Esophagus mucosa (tissue), 1 donor: ENCODE data around the gene CACNA2D2. TPM values are rescaled to one million over a fixed set of nuclear protein-coding genes. Genes with fewer than 3 reads are reported as not detected.
A peak's percentile ranks its signal among the peaks of the same experiment; 100 is the strongest.

ENCODE experiments used
- ATAC-seq: fragments of 200-7000 bp; cut with Tn5 transposase; one replicate; pipeline ENCODE4 v1.9.1; 2020
- total RNA-seq: library from RNA; stranded (reverse); gene quantifications from one replicate; pipeline ENCODE4 v1.2.4, GENCODE V29; 2023
- donor health status: DM: yes; HTN: yes; CAD: no.

CACNA2D2 gene
- total RNA-seq, 1 donor from 2014 or later, result 0.08 TPM

DNA sequence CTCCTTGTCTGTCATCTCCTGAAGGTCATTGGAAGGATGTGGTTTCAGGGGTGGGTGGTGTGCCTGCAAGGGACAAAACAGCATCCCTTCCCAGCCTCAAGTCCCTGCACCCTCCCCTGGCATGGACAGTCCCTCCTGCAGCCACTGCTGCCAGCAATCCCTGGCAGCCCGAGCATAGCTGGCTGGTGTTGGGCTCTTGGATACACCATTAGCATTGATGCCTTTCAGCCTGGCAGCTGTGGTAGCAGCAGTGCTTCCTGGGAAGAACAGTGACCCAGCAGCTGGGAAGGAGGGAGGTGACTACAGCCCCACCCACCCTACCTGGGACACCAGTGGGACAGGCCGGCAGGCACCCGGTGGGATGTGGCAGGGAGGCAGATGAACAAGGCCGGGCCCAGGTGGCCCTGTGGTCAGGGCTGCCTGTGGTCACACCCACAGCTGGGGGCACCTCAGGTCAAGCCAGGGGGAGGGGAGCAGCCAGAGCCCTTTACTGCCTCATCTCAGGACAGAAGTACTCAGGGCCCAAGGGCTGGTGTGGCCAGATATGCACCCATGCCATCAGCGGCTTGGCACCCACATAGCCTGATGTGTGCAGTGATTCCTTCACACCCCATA is 111.2 kb downstream of the CACNA2D2 start:
- ATAC-seq, result no peak

- peak; percentile 30 for ATAC-seq
Observed at GRCh38 chr3:50390508-50391224, 112.8 kb downstream of the CACNA2D2 start.

GRCh38 chr3:50389414-50389767 is 114.0 kb downstream of the CACNA2D2 start:
- ATAC-seq, result no peak

GRCh38 chr3:50388720-50389413 is 114.6 kb downstream of the CACNA2D2 start:
- no peak for ATAC-seq

GRCh38 chr3:50388016-50388719 is 115.3 kb downstream of the CACNA2D2 start:
- ATAC-seq, result peak; percentile 8

DNA sequence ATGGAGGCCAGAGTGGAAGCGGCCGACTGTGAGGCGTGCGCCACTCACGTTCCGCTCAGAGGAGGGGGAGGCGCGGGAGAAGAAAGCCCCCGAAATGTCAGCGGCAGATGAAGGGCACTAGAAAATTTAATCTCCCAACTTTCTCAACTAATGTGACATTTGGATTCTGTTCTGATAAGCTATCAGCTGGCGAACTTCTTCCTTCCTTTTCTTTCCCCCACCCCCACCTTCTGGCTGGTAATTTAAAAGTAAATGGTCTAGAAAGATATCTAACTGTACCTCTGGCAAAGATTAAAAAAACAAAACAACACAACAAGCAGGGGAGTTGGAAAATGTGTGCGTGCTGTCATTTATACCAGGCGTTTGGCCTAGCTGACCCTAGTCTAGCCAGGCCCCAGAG is 117.7 kb downstream of the CACNA2D2 start:
- no peak for ATAC-seq

- peak; percentile 23 for ATAC-seq
Observed at GRCh38 chr3:50383750-50384149, 119.7 kb downstream of the CACNA2D2 start.

GRCh38 chr3:50382722-50383121 is 120.7 kb downstream of the CACNA2D2 start:
- ATAC-seq, result no peak

DNA sequence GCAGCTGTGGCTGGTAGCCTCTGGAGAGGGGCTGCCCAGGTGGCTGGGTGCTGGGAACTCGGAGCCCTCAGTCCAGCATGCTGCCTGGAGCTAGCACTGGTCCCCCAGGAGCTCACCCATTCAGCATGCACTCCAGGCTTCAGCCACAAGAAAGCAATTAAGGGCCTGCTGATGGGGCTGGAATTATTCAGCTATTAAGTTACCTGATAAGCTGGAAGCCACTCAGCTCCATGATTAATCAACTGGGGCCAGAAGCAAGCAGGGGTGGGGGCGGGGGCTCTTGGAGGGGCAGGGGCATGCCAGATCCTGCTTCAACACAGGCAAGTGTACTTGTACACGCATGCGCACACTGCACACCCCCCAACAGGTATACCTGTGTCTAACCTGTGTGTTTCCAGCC is 122.1 kb downstream of the CACNA2D2 start:
- no peak for ATAC-seq

DNA sequence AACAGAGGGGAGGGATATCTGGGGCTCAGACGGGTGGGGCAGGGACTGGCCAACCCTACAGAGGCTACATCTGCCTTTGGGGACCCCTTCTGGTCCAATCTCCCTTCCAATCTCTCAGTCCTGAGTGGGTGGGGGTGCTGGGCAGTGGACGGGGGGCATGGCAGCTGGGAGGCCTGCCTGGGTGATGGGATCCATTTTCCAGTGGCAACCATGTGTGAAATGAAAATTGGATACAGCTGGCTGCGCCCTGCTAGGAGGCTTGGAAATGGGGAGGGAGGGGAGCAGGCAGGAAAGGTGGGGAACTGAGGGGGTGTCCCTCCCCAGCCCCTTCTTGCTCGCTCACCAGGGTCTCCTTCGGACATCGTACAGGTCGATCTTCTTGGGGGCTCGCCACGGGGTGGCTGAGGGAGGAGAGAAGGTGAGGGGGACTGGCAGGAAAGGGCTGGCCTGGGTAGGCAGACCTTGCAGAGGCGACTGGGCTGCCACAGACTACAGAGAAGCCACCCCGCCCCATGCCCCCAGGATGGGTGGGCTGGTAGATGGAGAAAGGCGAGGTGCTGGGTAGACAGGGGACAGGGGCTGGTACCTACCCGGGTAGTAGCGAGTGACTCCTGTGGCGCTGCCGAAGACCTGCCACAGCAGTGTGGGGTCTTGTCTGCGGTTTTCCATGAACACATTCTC is 122.9 kb downstream of the CACNA2D2 start:
- no peak for ATAC-seq

DNA sequence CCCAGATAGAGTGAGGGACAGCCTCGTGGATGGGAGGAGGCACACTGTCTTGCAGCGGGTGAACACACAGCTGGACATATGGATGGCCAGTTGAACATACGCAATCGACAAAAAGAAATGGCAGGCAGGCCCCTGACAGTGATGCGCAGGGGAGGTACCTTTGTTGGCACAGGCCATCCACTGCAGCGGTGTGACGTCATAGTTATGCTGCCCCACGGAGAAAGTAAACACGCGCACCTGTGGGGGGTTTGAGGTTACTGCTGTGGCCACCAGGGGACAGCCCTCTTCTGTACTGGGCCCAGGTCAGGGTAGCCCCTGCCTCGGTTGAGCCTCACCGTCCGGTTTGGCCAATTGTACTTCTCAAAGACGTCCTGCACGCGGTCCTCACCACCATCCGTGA is 124.7 kb downstream of the CACNA2D2 start:
- ATAC-seq, result no peak

GRCh38 chr3:50378024-50378423 is 125.4 kb downstream of the CACNA2D2 start:
- no peak for ATAC-seq

DNA sequence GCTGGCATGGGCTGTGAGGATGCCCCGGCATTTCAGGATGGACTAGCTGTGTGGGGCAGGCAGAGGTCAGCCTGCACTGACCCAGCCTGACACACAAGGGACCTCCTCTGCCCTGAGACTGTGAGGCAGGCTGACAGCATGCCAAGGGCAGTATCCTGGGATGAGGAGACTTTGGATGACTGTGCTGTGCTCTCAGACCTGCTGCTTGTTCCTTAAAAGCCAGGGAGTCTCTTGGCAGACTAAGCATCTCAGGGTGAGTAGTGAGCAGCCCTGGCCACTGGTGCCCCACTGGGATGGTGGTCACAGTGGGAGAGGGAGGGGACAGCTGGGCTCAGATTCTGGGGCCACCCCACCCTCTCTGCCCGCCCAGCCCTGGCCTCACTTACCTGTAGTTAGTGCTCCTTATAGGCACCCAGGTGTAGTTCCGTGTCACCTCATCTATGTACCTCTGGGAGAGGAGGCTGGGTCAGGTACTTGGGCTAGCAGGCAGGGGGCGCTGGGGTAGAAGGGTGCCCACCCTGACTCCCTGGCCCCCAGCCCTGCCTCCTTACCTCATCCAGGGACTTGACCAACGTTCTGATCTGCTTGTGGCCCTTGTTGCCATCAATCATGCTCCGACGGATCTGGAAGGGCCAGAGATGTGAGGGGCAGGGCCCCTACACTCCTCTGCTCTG is 128.0 kb downstream of the CACNA2D2 start:
- no peak for ATAC-seq

DNA sequence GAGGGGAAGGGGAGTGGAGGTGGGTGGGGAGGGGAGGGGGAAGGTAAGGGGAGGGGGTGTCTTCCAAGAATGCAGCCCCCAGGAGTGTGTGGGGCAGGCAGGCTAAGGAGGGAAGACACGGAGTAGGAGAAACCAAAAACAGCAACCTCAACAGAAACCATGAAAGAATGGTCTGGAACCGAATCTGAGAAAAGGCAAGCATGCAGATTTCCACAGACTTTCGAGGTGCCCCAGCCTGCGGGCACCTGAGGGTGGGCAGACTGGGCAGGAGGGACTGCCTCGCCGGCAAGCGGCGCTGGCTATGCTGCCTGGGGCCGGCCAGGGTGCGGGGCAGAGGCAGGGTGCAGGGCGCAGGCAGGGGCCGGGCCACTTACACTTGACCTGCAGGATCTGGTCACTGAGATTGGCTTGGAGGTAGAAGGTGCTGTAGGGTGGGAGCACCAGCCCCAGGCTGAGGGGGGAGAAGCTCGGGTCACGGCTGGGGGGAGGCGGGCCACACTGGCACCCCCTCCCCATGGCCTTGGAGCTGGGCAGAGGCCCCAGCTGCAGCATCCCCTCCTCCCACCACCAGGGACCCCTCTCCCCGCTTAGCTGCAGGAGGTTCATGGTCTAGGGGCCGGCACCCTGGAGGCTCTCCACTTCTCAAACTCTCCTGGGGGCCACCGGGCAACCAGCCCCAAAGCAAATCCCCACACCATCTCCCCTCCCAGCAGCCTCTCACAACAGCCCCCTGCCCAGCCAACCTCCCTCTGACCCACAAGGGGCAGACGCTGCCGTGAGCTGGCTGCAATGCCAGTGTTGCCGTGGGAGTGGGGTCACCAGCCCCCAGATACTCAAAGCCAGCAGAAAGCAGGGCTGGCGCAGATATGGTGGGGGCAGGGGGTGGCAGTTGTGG is 128.8 kb downstream of the CACNA2D2 start:
- no peak for ATAC-seq

- no peak for ATAC-seq
Observed at GRCh38 chr3:50373146-50374051, 130.0 kb downstream of the CACNA2D2 start.

DNA sequence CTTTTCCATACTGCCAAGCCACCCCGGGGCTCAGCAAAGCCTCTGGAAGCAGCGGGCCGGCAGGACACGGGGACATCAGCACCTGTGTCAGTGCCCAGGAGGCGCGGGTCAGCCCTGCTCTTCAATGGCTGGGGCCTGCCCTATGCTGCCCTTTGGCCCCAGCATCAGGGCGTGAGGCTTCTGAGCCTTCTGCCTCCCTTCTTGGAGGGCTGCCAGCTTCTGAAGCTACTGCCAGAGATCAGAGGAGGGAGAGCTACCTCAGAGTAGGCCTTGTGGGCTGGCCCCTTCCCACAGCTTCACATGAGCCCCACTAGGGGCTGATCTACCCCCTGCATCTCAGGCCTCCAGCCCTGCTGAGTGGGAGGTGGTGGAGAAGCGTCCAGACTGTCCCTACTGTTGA is 131.1 kb downstream of the CACNA2D2 start:
- no peak for ATAC-seq

- no peak for ATAC-seq
Observed at GRCh38 chr3:50371133-50371685, 132.2 kb downstream of the CACNA2D2 start.

DNA sequence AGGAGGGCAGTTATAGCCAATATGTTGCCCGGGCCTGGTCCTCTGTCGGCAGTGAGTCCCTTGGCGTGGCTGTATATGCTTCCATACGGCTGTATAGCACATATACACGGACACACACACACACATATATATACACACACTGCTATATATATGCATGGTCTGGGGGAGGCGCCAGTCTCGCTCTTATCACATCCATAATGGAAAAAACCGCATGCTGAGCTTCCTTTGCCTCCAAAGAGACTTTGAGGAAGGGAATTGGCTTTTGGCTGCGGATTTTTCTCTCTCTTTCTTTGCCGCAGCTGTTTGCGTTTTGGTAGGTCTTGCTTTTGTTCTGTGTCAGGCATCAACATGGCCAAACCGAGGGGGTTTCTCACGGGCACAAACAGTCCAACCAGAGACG is 132.8 kb downstream of the CACNA2D2 start:
- no peak for ATAC-seq

DNA sequence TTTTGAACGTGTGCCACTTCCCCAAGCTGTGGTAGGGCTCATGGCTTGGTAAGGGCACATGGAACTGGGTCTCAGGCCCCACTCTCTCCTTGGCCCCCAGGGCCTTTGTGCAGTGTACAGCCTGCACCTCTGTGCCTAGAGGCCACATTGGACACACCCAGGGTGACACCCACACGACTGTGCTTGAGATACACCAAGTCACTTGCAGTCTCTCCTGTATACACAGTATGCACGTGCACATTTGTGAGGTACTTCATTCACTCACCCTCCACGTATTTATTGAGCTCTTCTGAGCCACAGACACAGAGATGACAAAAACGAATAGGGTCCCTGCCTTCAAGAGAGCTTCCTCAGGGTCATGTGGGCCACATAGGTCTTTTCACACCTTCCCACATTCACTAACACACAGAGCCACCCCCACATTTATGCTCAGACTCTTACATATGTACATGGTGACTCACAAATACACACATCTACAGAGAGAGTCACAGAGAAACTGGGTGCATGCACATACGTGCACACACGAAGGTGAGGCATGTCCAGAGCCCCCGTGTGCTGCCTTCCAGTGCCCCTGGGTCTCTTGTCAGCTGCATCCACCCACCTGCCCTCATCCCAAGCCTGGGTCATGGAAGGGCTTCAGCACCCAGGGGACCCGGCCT is 134.3 kb downstream of the CACNA2D2 start:
- no peak for ATAC-seq
